HG02870 (cell line): Measurements from ENCODE around the gene C9orf40.

Experiments used
- ATAC-seq: cut with Tn5 transposase; IDR thresholded peaks from one replicate; pipeline ENCODE4 v1.9.1; 2021; ENCODE audit warnings: mild to moderate bottlenecking, moderate library complexity; ENCODE audit not compliant: unreplicated experiment

Gene C9orf40

DNA sequence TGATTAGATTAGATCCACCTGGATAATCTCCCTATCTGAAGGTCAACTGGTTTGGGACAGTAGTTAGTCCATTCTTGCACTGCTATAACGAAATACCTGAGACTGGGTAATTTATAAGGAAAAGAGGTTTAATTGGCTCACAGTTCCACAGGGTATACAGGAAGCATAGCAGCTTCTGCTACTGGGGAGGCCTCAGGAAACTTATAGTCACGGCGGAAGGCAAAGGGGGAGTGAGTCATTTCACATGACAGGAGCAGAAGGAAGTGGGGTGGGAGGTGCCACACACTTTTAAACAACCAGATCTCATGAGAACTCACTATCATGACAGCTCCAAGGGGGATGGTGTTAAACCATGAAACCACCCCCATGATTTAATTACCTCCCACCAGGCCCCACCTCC is 9.9 kb downstream of the C9orf40 start:
- no peak for ATAC-seq

DNA sequence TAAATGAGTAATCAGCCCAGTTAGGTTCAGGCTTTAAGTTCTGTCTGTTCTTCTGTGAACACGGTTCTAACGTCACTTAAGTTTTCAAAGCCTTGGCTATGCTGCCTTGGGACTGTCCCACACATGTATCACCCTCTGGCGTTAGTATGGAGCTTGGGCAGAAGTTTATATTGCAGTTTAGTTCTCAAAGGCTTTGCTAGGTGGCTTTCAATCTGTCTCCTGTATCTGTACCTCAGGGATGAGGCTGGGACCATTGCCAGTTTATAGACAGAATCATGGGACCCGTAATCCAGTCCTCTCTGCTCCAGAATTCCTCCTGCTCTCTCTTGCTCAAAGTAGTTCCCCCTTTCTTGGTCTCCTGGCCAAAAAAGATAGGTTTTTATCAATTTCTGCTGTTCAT is 12.1 kb downstream of the C9orf40 start:
- ATAC-seq, result no peak

DNA sequence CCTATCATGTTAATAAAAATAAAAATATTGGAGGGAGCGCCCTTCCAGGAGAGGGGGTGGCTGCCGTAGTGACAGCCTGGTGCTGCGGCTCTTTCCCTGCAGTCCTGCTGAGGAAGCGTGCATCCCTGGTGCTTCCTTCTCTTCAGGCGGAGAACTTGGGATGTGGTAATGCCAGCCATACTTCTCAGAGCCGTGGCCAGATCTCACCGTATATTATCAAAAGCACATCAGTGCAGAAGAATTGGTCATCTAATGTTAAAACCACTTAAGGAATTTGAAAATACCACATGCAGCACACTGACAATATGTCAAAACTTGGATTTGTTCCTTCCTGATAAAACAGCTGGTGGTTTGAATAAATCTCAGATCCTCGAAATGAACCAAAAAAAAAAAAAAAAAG is 17.7 kb downstream of the C9orf40 start:
- ATAC-seq, result no peak

DNA sequence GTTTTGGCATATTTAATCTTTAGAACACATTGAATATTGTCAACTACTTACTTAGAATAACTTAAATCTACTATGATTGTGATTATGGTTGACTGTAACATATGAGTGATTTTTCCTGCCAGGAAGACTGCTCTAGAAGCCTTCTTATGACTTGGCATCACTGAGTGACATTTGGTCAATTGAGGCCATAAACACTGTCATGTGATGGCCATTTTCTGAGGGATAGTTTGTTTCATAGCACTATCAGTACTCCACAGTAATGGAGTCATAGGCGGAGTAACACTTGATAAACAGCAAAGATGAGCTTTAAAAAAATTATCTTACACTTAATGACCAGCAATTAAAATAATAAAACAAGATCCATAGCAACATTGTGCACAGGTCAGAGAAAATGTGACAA is 31.0 kb downstream of the C9orf40 start:
- ATAC-seq, result no peak

DNA sequence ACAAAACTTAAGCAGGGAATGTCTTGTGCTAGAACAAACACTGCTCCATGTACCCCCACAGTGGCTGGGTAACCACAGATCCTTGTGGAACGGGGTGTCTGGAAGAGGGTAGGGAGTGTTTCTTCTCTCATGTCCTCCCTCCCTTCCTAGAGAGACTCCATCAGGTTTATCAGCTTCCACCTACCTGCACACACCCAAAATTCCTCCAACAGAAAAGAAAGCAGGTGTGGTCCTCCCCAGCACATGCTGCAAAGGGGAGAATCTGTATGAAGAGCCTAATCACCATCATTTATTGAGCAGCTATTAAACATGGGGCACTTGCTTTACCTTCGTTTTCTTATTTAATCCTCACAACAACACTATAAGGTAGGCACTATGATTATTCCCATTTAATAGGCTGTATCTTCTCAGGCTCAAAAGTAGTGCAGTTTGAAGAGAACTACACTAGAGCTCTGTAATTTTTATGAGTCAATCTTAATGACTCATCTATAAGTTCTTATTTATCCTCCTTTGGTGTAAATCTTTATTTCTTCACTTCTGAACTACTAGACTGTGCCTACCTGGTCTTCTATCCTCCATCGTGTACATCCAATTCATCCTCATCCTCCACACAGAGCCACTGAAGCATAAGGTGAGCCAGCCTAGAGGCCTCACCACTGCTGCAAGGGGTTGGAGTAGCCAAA is 31.6 kb downstream of the C9orf40 start:
- ATAC-seq, result no peak

DNA sequence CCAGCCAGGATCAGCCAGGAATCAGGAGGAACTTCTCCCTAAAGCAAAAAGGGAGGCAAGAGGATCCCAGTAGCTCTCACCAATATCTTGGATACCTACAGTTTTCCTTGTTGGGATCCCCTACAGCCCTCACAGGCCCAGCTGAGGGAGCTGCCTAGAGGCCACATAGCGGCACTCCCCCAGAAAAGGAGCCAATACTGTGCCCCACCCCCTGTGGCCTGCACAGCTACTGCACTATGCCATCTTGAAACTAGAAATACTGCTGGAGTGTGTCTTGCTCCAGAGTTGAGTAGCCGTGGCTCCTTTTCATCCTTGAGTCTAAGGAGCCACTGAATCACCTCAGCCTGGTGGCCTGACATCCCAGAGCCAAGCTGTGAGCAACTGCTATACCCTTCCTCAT is 42.7 kb downstream of the C9orf40 start:
- no peak for ATAC-seq

DNA sequence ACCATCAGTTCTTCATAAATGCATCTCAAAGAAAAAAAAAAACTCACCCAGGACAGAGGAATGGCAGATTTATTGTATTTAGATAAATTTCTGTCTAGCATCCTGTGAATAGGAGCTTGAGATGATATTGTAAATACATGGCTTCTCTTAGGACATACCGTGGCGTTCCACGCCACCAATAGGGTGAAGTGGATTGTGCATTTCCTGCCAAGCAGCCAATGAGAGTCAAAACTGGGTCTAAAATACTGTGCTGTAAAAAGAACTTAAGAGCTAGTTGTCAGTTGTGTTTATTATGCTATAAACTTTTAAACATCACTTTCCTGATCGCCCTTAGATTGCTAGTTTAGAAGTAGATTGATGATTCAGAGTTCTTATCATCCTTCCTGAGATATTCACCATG is 44.0 kb downstream of the C9orf40 start:
- ATAC-seq, result no peak

DNA sequence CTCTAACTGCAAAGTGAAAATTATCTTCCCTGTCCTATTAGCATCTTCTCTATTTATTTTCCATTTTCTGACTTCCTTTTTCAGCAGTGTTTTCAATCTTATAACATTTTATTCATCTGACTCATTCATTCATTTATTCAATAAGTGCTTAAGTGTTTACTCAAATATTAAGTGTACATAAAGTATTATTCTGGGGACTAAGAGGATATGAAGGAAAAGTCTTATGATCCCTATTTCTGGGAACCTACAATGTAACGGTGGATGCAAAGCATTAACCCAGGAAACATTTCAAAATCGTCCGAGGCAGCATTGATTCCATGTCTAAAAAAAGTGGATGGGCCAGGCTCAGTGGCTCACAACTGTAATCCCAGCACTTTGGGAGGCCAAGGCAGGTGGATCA is 45.6 kb downstream of the C9orf40 start:
- ATAC-seq, result no peak

DNA sequence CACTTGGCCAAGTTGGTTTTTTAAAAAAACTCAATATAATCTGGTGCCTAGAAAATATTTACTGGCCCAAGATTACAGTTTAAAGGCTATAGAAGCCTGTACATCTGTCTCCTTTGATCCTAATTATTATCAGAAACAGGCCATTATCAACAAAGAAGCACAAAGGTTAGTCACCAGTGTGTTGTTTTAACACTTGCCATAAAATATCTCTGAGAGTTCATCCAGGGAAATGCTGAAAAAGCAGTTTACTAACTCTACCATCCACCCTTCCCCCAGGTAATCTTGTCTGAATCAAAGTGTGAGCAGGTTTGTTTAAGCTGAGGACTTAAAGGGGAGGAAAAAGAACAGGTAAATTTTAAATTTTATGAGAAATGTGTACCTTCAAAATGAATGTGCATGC is 51.7 kb downstream of the C9orf40 start:
- ATAC-seq, result no peak
